Endothelial cell of umbilical vein (primary cell): ENCODE data around the gene DHX16. TPM values are rescaled to one million over a fixed set of nuclear protein-coding genes. Genes with fewer than 3 reads are reported as not detected.

Experiments used
- BruUV-seq: library from RNA; stranded (reverse); fragments of 400-500 nt; replicated peaks from 2 replicates; lab custom pipeline; 2021; lab: Mats Ljungman, UMichigan
- CTCF ChIA-PET: fragments of 300-600, 350-600 bp; sonication (Branson Sonifier 250); formaldehyde crosslinking; loops from one replicate; lab custom pipeline; 2021; ENCODE audit warnings: antibody characterized with exemption, inconsistent platforms; lab: Charles Lee
- POLR2A ChIA-PET: fragments of 300-600, 350-600 bp; sonication (Branson Sonifier 250); formaldehyde crosslinking; loops from one replicate; lab custom pipeline; 2021; ENCODE audit warnings: antibody characterized with exemption, inconsistent platforms; lab: Charles Lee
- DNase-seq: peaks from one replicate; pipeline ENCODE4 v3.0.0-alpha.2; 2011; ENCODE audit warnings: low read depth, low spot score
- FAIRE-seq: peaks from 2 replicates; lab custom pipeline; 2011; peaks lifted over from hg19 to GRCh38; lab: Jason Lieb, UNC
- H2AFZ ChIP-seq: 2 replicates; pipeline ENCODE4 v1.6.0; 2012; ENCODE audit warnings: low read depth, low read length, control low read depth, inconsistent platforms
- H3K27ac ChIP-seq: 2 replicates; pipeline ENCODE4 v1.5.1; 2011; ENCODE audit warnings: low read depth, mild to moderate bottlenecking, control low read depth, low read length, moderate library complexity; ENCODE audit not compliant: insufficient read depth
- H3K27me3 ChIP-seq, 2 experiments: 2 replicates each; pipeline versions ENCODE4 v1.6.0 to v1.6.1; 2011; ENCODE audit warnings: low read length in 2 of 2, mixed read lengths in 1 of 2; ENCODE audit not compliant: control insufficient read depth in 2 of 2, insufficient read depth in 2 of 2
- H3K36me3 ChIP-seq, 2 experiments: 2 replicates in 1 of 2; 3 replicates in 1 of 2; pipeline ENCODE4 v1.5.1; 2011; ENCODE audit warnings: low read length in 2 of 2, mild to moderate bottlenecking in 1 of 2, moderate library complexity in 1 of 2; ENCODE audit not compliant: control insufficient read depth in 2 of 2, insufficient read depth in 2 of 2; ENCODE audit errors: extremely low read depth in 1 of 2
- H3K4me1 ChIP-seq: 3 replicates; pipeline ENCODE4 v1.5.1; 2011; ENCODE audit warnings: mild to moderate bottlenecking, low read length; ENCODE audit not compliant: control insufficient read depth, insufficient read depth; ENCODE audit errors: extremely low read depth
- H3K4me2 ChIP-seq: 2 replicates; pipeline ENCODE4 v1.6.1; 2011; ENCODE audit warnings: low read length, control low read depth, mixed read lengths; ENCODE audit not compliant: insufficient read depth
- H3K4me3 ChIP-seq, 3 experiments: fragments of 200-600 bp in 1 of 3; sonication (generic), shearing (Covaris generic) in 1 of 3; replicated peaks in 1 of 3; 2 replicates each; pipeline ENCODE4 v1.5.1; 2011 to 2016; ENCODE audit warnings: control low read depth in 3 of 3, low read length in 3 of 3, mild to moderate bottlenecking in 2 of 3, inconsistent platforms in 1 of 3, low read depth in 1 of 3, moderate library complexity in 1 of 3; ENCODE audit not compliant: insufficient read depth in 1 of 3
- H3K79me2 ChIP-seq: 2 replicates; pipeline ENCODE4 v1.6.0; 2012; ENCODE audit warnings: low read length, inconsistent platforms; ENCODE audit not compliant: control insufficient read depth, insufficient read depth
- H3K9ac ChIP-seq: replicated peaks from 2 replicates; pipeline ENCODE3; 2011; ENCODE audit warnings: low read length, control low read depth; ENCODE audit not compliant: insufficient read depth; ENCODE audit errors: extremely low read depth
- H3K9me1 ChIP-seq: replicated peaks from 3 replicates; pipeline ENCODE4 v1.6.0; 2011; ENCODE audit warnings: mild to moderate bottlenecking, low read length; ENCODE audit not compliant: control insufficient read depth, insufficient read depth; ENCODE audit errors: extremely low read depth
- H3K9me3 ChIP-seq: replicated peaks from 2 replicates; pipeline ENCODE4 v1.5.1; 2012; ENCODE audit warnings: low read length, inconsistent platforms; ENCODE audit not compliant: control insufficient read depth, insufficient read depth
- H4K20me1 ChIP-seq: replicated peaks from 2 replicates; pipeline ENCODE3; 2011; ENCODE audit warnings: mild to moderate bottlenecking, low read length; ENCODE audit not compliant: control insufficient read depth, insufficient read depth; ENCODE audit errors: extremely low read depth
- CTCF ChIP-seq, 2 donors: IDR thresholded peaks; 1 replicate in 1 of 2; 2 replicates in 1 of 2; pipeline ENCODE4 v1.5.1; 2011; ENCODE audit warnings: low read length in 2 of 2, mild to moderate bottlenecking in 2 of 2, moderate library complexity in 2 of 2, control low read depth in 1 of 2, inconsistent platforms in 1 of 2, low read depth in 1 of 2; ENCODE audit not compliant: insufficient read depth in 1 of 2; ENCODE audit errors: extremely low read depth in 1 of 2
- EZH2 ChIP-seq: IDR thresholded peaks from 2 replicates; pipeline ENCODE4 v1.6.1; 2012; ENCODE audit warnings: borderline replicate concordance, low read depth, mild to moderate bottlenecking, moderate library complexity, low read length, inconsistent platforms; ENCODE audit not compliant: severe bottlenecking
- FOS ChIP-seq: IDR thresholded peaks from 2 replicates; pipeline ENCODE4 v1.6.1; 2011; ENCODE audit warnings: mild to moderate bottlenecking, low read length, moderate library complexity, borderline replicate concordance; ENCODE audit not compliant: insufficient read depth
- GATA2 ChIP-seq: IDR thresholded peaks from 2 replicates; pipeline ENCODE4 v1.7.0; 2011; ENCODE audit warnings: low read depth, mild to moderate bottlenecking, moderate library complexity, mixed read lengths, low read length; ENCODE audit not compliant: insufficient read length, insufficient read depth
- JUN ChIP-seq: IDR thresholded peaks from 2 replicates; pipeline ENCODE4 v1.6.1; 2011; ENCODE audit warnings: borderline replicate concordance, low read depth; ENCODE audit not compliant: insufficient read length, insufficient read depth
- MAX ChIP-seq: IDR thresholded peaks from 2 replicates; pipeline ENCODE4 v1.6.1; 2011; ENCODE audit not compliant: insufficient read depth, insufficient read length
- MYC ChIP-seq: IDR thresholded peaks from one replicate; pipeline ENCODE4 v1.6.1; 2011; ENCODE audit warnings: mild to moderate bottlenecking, low read depth, low read length
- POLR2A ChIP-seq: IDR thresholded peaks from 2 replicates; pipeline ENCODE4 v1.6.1; 2012; ENCODE audit warnings: low read depth, mild to moderate bottlenecking, control low read depth, low read length
- POLR2AphosphoS5 ChIP-seq: IDR thresholded peaks from 2 replicates; pipeline ENCODE4 v1.6.1; 2012; ENCODE audit warnings: low read depth, mild to moderate bottlenecking, control low read depth, low read length, moderate library complexity; ENCODE audit not compliant: insufficient read depth
- dilution Hi-C: fragments of 300-500 bp; cut with MboI; formaldehyde crosslinking; loops from one replicate; pipeline ENCODE4 v1.15.0; 2019; ENCODE audit warnings: low sequenced_read_pairs; ENCODE audit not compliant: extremely low pct_ligation_motif_present
- intact Hi-C: fragments of 100-400 bp; cut with micrococcal nuclease; formaldehyde crosslinking; loops from one replicate; pipeline ENCODE4 v1.10.0; 2022
- polyA plus RNA-seq, 4 experiments: library from polyadenylated mRNA; depleted of rRNA in 3 of 4; stranded (reverse) in 3 of 4; unstranded in 1 of 4; fragments of >200 nt; gene quantifications; 2 replicates each; pipeline versions ENCODE4 v1.2.1 to v1.2.3, GENCODE V29; 2011 to 2012; ENCODE audit warnings: missing spikeins in 1 of 4
- total RNA-seq: library from RNA; stranded (reverse); gene quantifications from 2 replicates; pipeline ENCODE4 v1.2.3, GENCODE V29; 2021

DHX16 gene
- total and polyA plus RNA-seq, 2 donors (not counting 3 experiments of a cell fraction or from before 2014, with no cell fraction given) = 38.2 to 66.5 TPM

- Histone ChIP-seq H3K27me3 (no peaks in the 10 kb centered on the region), H3K4me3 (no peak overlapping the region), H3K4me1 (no peaks in the 10 kb centered on the region), H2AFZ (no peak overlapping the region), H4K20me1 (no peaks in the 10 kb centered on the region), H3K4me2 (no peak overlapping the region), H3K79me2 (no peaks in the 10 kb centered on the region), H3K9me3 (no peaks in the 10 kb centered on the region), H3K27ac (no peak overlapping the region), H3K9me1 (no peaks in the 10 kb centered on the region), H3K36me3 (no peaks in the 10 kb centered on the region), H3K9ac (no peak overlapping the region)
- dilution Hi-C loops = no loop called here
- ChIA-PET CTCF (interaction anchor here (4.1 to 4.4 kb wide), 2 partner anchors 8 to 18 kb away, joined by 16 to 17 read pairs; no protein-coding TSS in a partner anchor), POLR2A (no interaction called here)
- BruUV-seq = no TSS peak
- FAIRE-seq (no peak), DNase-seq (no peak)
- intact Hi-C loops = no loop called here
- TF ChIP-seq EZH2 (no peak), GATA2 (no peak), MYC (no peak), FOS (no peak), POLR2AphosphoS5 (no peak), JUN (no peak), MAX (no peak), CTCF (IDR thresholded peaks at IDR 0.05; ENCODE audit: extremely low read depth in 1 of 2, insufficient read depth in 1 of 2, low read depth in 1 of 2, low read length in 2 of 2) (no peak), POLR2A (no peak)
Measured at GRCh38 chr6:30696432-30696831, 23.6 kb upstream of the DHX16 start.
